ENCODE measurements around the gene AKR1C1.
"Not testable (repeated sequence)": the region's sequence is repeated elsewhere in the genome, so short reads cannot be mapped to it uniquely, and the experiment has no call there.

AKR1C1 gene

GRCh38 chr10:4951512-4952162, 11.6 kb upstream of the AKR1C1 start:
- 81% methylated on average over 2 of the region's 5 CpGs for WGBS
- H3K4me1 ChIP-seq (ENCODE audit: insufficient read depth, low read length): peaks cover 18% of the 10 kb centered on the region
- H3K9me3 ChIP-seq (ENCODE audit: insufficient read depth, low read depth, low read length): not testable (repeated sequence)

GRCh38 chr10:4953405-4953804, 9.8 kb upstream of the AKR1C1 start:
- H3K9me3 ChIP-seq (ENCODE audit: insufficient read depth, low read depth, low read length): no peaks in the 10 kb centered on the region
- no peaks in the 10 kb centered on the region for H3K36me3 ChIP-seq (ENCODE audit: insufficient read depth, low read length)
- peaks cover 1% of the 10 kb centered on the region for H3K4me1 ChIP-seq (ENCODE audit: insufficient read depth, low read length)
- H3K27me3 ChIP-seq (ENCODE audit: insufficient read depth, low read length): no peaks in the 10 kb centered on the region
- H3K27ac ChIP-seq (ENCODE audit: low read depth, low read length): no peak overlapping the region
- H3K9ac ChIP-seq (ENCODE audit: low read depth, low read length): no peak overlapping the region
- no peak overlapping the region for H3K4me3 ChIP-seq (ENCODE audit: low read length)

More at GRCh38 chr10:4951512-4952162, 11.6 kb upstream of the AKR1C1 start:
- H3K27me3 ChIP-seq (ENCODE audit: insufficient read depth, low read length); H3K9ac ChIP-seq (ENCODE audit: low read depth, low read length); H3K4me3 ChIP-seq (ENCODE audit: low read length); H3K36me3 ChIP-seq (ENCODE audit: insufficient read depth, low read length); H3K27ac ChIP-seq (ENCODE audit: low read depth, low read length): not testable (repeated sequence)

- H3K27ac ChIP-seq (ENCODE audit: low read depth, low read length); H3K9ac ChIP-seq (ENCODE audit: low read depth, low read length); H3K9me3 ChIP-seq (ENCODE audit: insufficient read depth, low read depth, low read length); H3K4me1 ChIP-seq (ENCODE audit: insufficient read depth, low read length); H3K36me3 ChIP-seq (ENCODE audit: insufficient read depth, low read length); H3K4me3 ChIP-seq (ENCODE audit: low read length); H3K27me3 ChIP-seq (ENCODE audit: insufficient read depth, low read length): not testable (repeated sequence)
- WGBS: 62% methylated on average over 3 of the region's 7 CpGs
These were observed 7.1 kb upstream of the AKR1C1 start for GRCh38 chr10:4956088-4956487.

- not testable (repeated sequence) for H3K36me3 ChIP-seq (ENCODE audit: insufficient read depth, low read length); H3K27me3 ChIP-seq (ENCODE audit: insufficient read depth, low read length); H3K27ac ChIP-seq (ENCODE audit: low read depth, low read length); H3K9me3 ChIP-seq (ENCODE audit: insufficient read depth, low read depth, low read length); H3K4me1 ChIP-seq (ENCODE audit: insufficient read depth, low read length); H3K9ac ChIP-seq (ENCODE audit: low read depth, low read length); H3K4me3 ChIP-seq (ENCODE audit: low read length)
- WGBS: 94% methylated on average over 4 of the region's 5 CpGs
These were observed 6.1 kb upstream of the AKR1C1 start for GRCh38 chr10:4956955-4957645.

DNA sequence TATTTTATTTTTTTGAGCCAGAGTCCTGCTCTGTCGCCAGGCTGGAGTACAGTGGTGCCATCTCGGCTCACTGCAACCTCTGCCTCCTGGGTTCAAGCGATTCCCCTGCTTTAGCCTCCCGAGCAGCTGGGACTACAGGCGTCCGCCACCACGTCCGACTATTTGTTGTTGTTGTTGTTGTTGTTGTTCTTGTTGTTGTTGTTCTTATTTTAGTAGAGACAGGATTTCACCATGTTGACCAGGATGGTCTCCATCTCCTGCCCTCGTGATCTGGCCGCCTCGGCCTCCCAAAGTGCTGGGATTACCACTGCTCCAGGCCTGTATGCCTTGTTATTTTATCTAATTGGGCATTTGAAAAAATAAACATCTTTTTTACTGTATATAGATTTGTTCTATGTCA, 1.7 kb upstream of the AKR1C1 start:
- 95% methylated on average over 11 of the region's 11 CpGs for WGBS
- H3K36me3 ChIP-seq (ENCODE audit: insufficient read depth, low read length); H3K27ac ChIP-seq (ENCODE audit: low read depth, low read length); H3K4me1 ChIP-seq (ENCODE audit: insufficient read depth, low read length); H3K4me3 ChIP-seq (ENCODE audit: low read length); H3K27me3 ChIP-seq (ENCODE audit: insufficient read depth, low read length); H3K9me3 ChIP-seq (ENCODE audit: insufficient read depth, low read depth, low read length); H3K9ac ChIP-seq (ENCODE audit: low read depth, low read length): not testable (repeated sequence)

DNA sequence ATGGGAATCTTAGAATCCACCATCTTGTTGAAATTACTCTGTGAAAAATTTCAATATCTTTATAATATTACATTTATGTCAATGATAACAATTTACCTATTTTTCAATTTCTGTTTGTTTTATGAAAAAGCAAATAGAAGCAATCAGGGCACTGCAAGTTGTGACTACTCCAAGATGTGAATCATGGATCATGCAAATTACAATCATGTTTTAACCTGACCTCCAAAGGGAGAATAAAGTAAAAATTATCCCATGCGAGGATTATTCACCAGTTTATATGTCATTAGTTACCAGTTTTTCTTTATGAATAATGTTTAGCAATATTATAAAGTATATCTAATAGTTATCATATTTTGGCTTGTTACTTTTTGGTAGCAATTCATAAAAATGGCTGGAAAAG, 907 bp upstream of the AKR1C1 start:
- no CpG with 5 or more reads among the region's 1 CpG for WGBS

DNA sequence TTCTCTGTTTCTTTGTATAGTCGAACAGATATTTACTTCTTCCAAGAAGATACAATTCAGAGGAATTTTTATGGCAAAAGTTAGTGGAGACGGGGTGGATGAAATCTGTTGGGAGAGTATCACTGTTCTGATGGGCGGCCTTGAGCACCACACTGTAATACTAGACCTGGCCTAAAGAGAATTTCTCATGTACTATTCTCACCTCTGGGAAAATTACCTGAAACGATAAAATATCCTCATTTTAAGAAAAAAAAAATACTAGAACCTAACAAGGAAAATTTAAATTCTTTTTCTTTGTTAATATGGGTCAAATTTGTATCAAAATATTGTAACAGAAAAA, 570 bp downstream of the AKR1C1 start:
- not testable (repeated sequence) for H3K4me1 ChIP-seq (ENCODE audit: insufficient read depth, low read length); H3K4me3 ChIP-seq (ENCODE audit: low read length); H3K9ac ChIP-seq (ENCODE audit: low read depth, low read length); H3K36me3 ChIP-seq (ENCODE audit: insufficient read depth, low read length); H3K27me3 ChIP-seq (ENCODE audit: insufficient read depth, low read length); H3K27ac ChIP-seq (ENCODE audit: low read depth, low read length); H3K9me3 ChIP-seq (ENCODE audit: insufficient read depth, low read depth, low read length)
- 72% methylated on average over 2 of the region's 4 CpGs for WGBS

More for the DNA sequence above, 907 bp upstream of the AKR1C1 start:
- not testable (repeated sequence) for H3K9ac ChIP-seq (ENCODE audit: low read depth, low read length); H3K4me1 ChIP-seq (ENCODE audit: insufficient read depth, low read length); H3K4me3 ChIP-seq (ENCODE audit: low read length); H3K36me3 ChIP-seq (ENCODE audit: insufficient read depth, low read length); H3K27ac ChIP-seq (ENCODE audit: low read depth, low read length); H3K27me3 ChIP-seq (ENCODE audit: insufficient read depth, low read length); H3K9me3 ChIP-seq (ENCODE audit: insufficient read depth, low read depth, low read length)

GRCh38 chr10:4965763-4966162, 2.5 kb downstream of the AKR1C1 start:
- H3K4me1 ChIP-seq (ENCODE audit: insufficient read depth, low read length); H3K27ac ChIP-seq (ENCODE audit: low read depth, low read length); H3K36me3 ChIP-seq (ENCODE audit: insufficient read depth, low read length); H3K4me3 ChIP-seq (ENCODE audit: low read length); H3K9me3 ChIP-seq (ENCODE audit: insufficient read depth, low read depth, low read length); H3K27me3 ChIP-seq (ENCODE audit: insufficient read depth, low read length); H3K9ac ChIP-seq (ENCODE audit: low read depth, low read length): not testable (repeated sequence)
- 98% methylated on average over 3 of the region's 4 CpGs for WGBS

DNA sequence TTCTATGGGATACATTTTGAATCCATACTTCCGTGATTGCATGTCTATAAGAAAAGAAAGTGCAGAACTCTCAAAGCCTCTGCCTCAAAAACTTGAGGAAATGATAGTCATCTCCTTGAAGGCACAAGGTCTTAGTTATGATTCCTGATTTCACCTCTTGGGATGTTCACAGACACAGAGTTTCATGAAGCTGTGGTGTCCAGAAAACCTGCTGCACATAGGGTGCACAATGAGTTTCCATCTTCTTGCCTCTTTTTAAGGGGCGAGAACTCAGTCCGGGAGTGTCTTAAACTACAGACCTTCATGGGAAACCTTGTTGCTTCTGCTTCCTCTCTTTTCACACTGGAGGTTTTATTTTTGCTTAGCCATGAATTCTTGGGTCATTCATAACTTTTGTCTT, 4.0 kb downstream of the AKR1C1 start:
- H3K27me3 ChIP-seq (ENCODE audit: insufficient read depth, low read length); H3K36me3 ChIP-seq (ENCODE audit: insufficient read depth, low read length); H3K9me3 ChIP-seq (ENCODE audit: insufficient read depth, low read depth, low read length); H3K27ac ChIP-seq (ENCODE audit: low read depth, low read length); H3K4me1 ChIP-seq (ENCODE audit: insufficient read depth, low read length); H3K4me3 ChIP-seq (ENCODE audit: low read length); H3K9ac ChIP-seq (ENCODE audit: low read depth, low read length): not testable (repeated sequence)
- 87% methylated on average over 3 of the region's 3 CpGs for WGBS

DNA sequence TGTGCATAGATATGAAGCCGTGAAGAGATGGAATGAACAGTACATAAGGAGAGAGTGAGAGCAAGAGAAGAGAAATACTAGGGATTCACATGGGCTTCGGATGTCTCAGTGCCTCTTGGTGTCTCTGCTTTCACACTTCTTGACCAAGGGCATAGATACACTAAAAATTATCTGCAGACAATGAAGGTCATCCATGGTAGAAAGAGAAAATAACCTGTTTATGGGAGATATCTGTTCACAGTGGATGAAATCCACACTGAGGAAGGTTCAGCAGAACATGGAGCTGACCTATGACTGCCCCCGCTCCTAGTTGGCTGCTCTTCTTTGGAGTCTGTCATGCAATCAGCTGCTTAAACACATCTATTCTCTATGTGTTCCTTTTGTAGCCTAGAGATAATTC, 6.1 kb downstream of the AKR1C1 start:
- not testable (repeated sequence) for H3K27me3 ChIP-seq (ENCODE audit: insufficient read depth, low read length); H3K9me3 ChIP-seq (ENCODE audit: insufficient read depth, low read depth, low read length); H3K9ac ChIP-seq (ENCODE audit: low read depth, low read length); H3K27ac ChIP-seq (ENCODE audit: low read depth, low read length); H3K4me1 ChIP-seq (ENCODE audit: insufficient read depth, low read length); H3K36me3 ChIP-seq (ENCODE audit: insufficient read depth, low read length); H3K4me3 ChIP-seq (ENCODE audit: low read length)
- 93% methylated on average over 3 of the region's 3 CpGs for WGBS

DNA sequence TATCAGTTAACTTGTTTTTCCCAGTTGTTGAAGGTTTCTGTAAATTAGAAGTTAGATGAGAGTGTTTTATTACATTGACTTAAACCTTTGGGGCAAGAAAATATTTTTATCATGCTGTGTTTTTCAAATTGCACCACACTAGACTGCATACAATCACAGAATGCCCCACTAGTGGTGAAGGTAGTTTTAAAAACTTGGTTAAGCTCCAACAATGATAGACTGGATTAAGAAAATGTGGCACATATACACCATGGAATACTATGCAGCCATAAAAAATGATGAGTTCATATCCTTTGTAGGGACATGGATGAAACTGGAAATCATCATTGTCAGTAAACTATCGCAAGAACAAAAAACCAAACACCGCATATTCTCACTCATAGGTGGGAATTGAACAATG, 7.1 kb downstream of the AKR1C1 start:
- H3K4me3 ChIP-seq (ENCODE audit: low read length); H3K27ac ChIP-seq (ENCODE audit: low read depth, low read length); H3K36me3 ChIP-seq (ENCODE audit: insufficient read depth, low read length); H3K9me3 ChIP-seq (ENCODE audit: insufficient read depth, low read depth, low read length); H3K9ac ChIP-seq (ENCODE audit: low read depth, low read length); H3K27me3 ChIP-seq (ENCODE audit: insufficient read depth, low read length); H3K4me1 ChIP-seq (ENCODE audit: insufficient read depth, low read length): not testable (repeated sequence)
- WGBS: no CpG with 5 or more reads among the region's 2 CpGs
